HG03159 (cell line): ENCODE data around the gene TENM4.
"Not testable (repeated sequence)": the region's sequence is repeated elsewhere in the genome, so short reads cannot be mapped to it uniquely, and the experiment has no call there.

Experiments
- ATAC-seq: cut with Tn5 transposase; IDR thresholded peaks from one replicate; pipeline ENCODE4 v1.9.1; 2021; ENCODE audit warnings: mild to moderate bottlenecking, moderate library complexity; ENCODE audit not compliant: unreplicated experiment

TENM4 gene

DNA sequence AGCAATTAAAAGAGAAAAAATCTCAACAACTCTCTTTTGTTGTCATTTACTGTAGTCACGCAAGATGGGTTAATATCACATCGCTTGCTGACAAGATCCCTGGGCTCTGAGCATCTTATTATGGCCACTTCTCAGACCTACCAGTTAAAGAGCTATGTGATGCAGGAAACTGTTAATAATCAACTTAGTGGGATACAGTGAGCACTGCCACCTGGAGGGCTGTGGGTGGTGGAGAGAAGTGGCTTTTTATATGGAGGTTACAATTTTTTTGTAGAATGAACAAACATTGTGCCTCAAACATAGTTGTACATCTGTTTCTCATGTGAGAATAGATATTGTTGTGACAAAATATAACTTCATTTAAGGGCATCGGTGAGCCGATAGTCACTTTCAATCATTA, 181.0 kb downstream of the TENM4 start:
- no peak for ATAC-seq

DNA sequence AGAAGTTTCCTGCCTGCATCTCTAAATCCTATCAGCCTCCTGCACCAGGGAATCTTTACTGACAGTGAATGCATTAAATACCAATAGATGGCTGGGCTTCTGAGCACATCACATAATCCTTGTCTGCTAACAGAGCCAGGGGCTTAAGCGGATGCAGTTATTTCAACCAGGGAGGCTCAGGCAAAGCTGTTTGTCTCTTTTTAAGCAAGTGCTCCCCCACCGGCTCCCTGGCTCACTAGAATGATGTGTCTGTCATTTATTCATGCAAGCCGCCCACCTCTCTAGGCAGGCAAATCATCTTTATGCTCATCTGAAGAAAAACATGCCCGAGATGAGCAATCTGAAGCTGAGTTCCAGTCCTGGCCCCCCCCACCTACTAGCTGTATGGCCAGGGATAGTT, 182.3 kb downstream of the TENM4 start:
- no peak for ATAC-seq

GRCh38 chr11:79255965-79256364, 184.9 kb downstream of the TENM4 start:
- ATAC-seq = no peak

- no peak for ATAC-seq
These were observed 187.6 kb downstream of the TENM4 start for GRCh38 chr11:79253280-79253679.

GRCh38 chr11:79249295-79249993, 191.4 kb downstream of the TENM4 start:
- ATAC-seq = no peak

- ATAC-seq = no peak
These were observed 196.0 kb downstream of the TENM4 start for GRCh38 chr11:79244798-79245197.

- ATAC-seq = no peak
These were observed 196.5 kb downstream of the TENM4 start for GRCh38 chr11:79244241-79244772.

DNA sequence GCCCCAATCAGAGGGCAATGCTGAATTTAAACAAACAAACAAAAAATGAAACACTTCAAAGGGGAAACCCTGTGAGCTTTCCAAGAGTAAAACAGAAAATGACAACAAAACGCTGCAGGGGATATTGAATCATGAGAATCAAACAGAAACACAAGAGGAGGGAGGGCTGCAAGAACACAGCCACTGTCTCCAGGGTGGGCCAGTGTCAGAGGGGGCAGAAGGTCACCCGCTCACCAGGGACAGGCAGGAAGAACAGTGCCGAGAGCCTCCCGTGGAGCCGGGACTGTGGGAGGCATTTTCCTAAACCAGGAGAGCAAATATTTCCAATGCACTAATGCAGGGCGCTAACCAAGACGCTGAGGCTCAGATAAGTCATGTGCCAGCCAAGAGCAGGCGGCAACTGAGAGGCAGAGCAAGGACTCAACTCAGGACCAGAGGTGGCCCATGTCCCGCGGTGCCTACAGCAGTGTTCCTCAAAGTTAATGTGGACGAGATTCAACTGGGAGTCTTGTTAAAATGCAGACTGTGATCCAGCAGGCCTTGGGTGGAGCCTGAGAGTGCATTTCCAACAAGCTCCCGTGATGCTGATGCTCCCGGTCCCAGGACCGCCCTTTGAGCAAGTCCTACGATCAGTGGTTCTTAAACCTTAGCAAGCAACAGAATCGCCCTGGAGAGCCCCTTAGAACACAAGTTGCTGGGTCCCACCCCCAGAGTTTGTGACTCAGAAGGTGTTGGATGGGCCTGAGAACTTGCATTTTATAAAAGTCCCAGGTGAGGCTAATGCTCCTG, 197.2 kb downstream of the TENM4 start:
- ATAC-seq = no peak

DNA sequence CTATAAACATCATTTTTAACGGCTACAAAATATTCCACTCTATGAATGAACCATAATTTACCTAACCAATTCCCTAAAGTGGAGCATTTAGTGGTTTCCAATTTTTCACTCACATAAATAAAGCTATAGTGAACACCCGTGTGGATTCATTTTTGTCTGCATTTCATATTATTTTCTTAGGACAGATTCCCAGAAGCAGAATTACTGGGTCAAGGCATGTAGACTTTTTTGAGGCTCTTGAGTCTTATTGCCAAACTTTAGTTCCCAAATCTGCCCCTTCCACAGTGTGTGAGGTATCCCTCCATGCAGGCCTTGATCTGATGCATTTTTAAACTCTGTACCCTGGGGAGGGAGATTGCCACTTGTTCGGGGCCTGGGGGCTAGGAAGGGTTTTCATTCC, 198.2 kb downstream of the TENM4 start:
- ATAC-seq = no peak

DNA sequence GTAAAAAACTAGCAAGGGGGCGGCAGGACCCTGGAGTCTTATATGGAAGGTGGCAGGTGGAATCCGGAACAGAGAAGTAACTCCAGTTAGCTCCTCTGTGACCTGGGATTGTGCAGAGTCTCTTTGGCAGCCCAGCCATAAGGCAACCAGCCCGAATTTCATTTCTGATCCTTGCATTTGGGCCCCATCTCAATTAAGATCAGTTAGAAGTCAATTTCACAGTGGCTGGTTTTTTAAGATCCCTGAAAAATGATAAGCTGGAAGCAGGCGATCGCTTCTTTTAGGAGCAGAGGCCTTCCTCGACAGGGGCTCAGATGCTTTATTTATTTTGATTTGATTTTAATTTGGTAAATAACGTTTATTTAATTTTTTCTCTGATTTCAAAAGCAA, 199.0 kb downstream of the TENM4 start:
- ATAC-seq = no peak

- no peak for ATAC-seq
These were observed 199.5 kb downstream of the TENM4 start for GRCh38 chr11:79241205-79241851.

DNA sequence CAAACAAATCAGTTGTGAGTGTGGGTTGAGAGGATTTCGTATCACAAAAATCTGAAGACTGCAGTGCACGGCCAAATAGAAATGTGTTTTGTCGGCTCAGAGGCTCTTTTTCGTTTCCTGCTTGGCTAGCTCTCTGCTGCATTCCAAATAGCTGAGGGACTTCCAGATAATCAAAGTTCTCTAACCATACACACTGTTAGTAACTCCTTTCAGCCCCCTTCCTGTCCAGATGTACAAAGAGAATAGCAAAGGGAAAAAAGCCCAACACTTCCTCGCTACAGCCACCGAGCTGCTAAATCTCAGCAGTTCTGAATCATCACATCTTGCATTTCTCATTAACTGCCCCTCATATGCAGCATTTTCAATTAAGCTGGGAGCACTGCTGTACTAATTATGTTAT, 203.1 kb downstream of the TENM4 start:
- ATAC-seq = no peak

DNA sequence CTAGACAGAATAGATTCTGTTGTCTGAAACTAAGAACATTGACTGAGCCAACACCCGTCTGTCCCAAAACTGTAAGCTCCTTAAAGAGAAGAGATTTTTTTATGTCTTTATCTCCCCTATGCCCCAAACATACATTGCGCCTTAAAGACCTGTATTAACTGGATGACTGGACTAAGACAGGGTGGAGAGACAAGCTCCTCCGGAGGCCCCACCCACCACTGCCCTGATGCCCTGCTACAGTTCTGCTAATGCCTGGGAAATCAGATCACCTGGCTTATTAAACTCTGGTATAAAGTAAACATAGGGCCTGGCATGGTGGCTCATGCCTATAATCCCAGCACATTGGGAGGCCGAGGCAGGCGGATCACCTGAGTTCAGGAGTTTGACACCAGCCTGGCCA, 203.7 kb downstream of the TENM4 start:
- no peak for ATAC-seq

- ATAC-seq = no peak
These were observed 204.3 kb downstream of the TENM4 start for GRCh38 chr11:79236541-79236971.

GRCh38 chr11:79235696-79236095, 205.1 kb downstream of the TENM4 start:
- ATAC-seq = no peak

GRCh38 chr11:79232346-79232745, 208.5 kb downstream of the TENM4 start:
- no peak for ATAC-seq

DNA sequence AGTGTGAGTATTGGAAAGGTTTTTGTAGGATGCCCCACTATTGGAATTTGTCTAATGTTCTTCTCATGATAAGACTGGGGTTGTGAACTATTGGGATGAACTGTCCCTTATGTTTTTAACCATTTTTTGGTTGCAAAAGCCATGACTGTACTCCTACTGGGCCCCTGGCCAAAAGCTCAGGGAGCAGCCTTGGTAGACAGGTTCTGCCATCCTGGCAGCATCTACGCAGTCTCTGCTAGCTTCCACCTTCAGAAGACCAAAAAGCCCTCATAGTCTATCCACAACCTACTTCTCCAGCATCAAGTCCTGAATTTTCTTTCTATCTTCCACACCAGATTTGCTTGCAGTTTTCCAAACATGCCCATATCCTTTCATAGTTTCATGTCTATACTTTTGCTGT, 211.8 kb downstream of the TENM4 start:
- no peak for ATAC-seq

- no peak for ATAC-seq
These were observed 212.8 kb downstream of the TENM4 start for GRCh38 chr11:79227767-79228755.

DNA sequence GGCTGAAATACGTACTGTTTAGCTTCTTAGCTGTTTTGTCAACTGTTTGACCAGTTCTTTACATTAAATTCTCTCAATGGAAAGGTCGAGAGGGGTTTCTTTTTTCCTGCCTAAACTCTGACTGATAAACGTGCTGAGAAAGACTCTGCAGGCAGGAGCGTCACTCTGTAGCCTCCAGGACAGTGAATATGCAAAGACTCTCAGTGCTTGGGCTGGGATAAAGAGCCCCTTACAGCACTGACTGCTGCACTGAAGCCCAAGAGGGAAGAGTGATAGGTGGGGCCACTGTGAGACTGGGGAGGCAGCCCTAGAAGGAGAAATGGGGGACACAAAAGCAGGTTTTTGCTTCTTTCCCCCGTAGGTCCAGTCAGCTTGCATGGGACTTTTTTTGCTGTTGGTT, 213.5 kb downstream of the TENM4 start:
- no peak for ATAC-seq

DNA sequence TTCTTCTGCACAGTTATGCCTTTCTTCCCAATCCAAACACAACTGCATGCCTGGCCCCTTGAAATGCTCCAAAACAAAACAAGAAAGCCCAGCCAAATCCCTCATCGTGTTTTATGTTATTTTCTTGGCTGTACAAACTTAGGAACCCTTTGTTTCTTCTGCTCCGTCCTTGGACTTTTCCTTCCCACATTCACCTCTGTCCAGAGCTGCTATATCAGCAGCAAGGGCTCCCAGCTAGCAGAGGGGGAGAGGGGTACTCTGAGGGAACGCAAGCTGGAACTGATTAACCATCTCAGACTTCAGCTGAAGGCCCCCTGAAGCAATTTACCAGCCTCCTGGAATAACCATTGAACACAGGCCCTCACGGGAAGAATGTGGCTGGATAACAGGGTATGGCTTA, 214.7 kb downstream of the TENM4 start:
- ATAC-seq = no peak

- not testable (repeated sequence) for ATAC-seq
These were observed 218.7 kb downstream of the TENM4 start for GRCh38 chr11:79222163-79222562.
